SK-N-SH (cell line): Measurements from ENCODE around the gene F2RL2. TPM values are rescaled to one million over a fixed set of nuclear protein-coding genes. Genes with fewer than 3 reads are reported as not detected.

Source experiments
- CTCF ChIA-PET: fragments of 300-600, 350-600 bp; formaldehyde crosslinking; extraction: SDS; loops from one replicate; lab custom pipeline; 2021; lab: Yijun Ruan, JAX
- POLR2A ChIA-PET: fragments of 350-600 bp; sonication (Branson Sonifier 250); formaldehyde crosslinking; extraction: SDS; loops from one replicate; lab custom pipeline; 2020; ENCODE audit warnings: antibody characterized with exemption, inconsistent platforms; lab: Yijun Ruan, JAX
- DNase-seq: peaks from one replicate; pipeline ENCODE4 v3.0.0; 2012
- H2AFZ ChIP-seq: fragments of 200-600 bp; sonication (generic); 2 replicates; pipeline ENCODE4 v1.8.1; 2016; ENCODE audit warnings: antibody characterized with exemption, mild to moderate bottlenecking, low read depth
- H3F3A ChIP-seq: fragments of 200-600 bp; sonication (generic); replicated peaks from 2 replicates; pipeline ENCODE3; 2016; ENCODE audit warnings: antibody characterized with exemption, mild to moderate bottlenecking; ENCODE audit not compliant: insufficient read depth
- H3K27ac ChIP-seq, 2 experiments: fragments of 200-500 bp in 1 of 2; fragments of 200-600 bp in 1 of 2; sonication (Bioruptor generic) in 1 of 2; sonication (generic), shearing (Covaris generic) in 1 of 2; 2 replicates each; pipeline versions ENCODE4 v1.5.1 to v1.6.1; 2014 to 2016; ENCODE audit warnings: low read depth in 2 of 2, inconsistent platforms in 1 of 2, low read length in 1 of 2, mild to moderate bottlenecking in 1 of 2, mixed read lengths in 1 of 2
- H3K27me3 ChIP-seq: fragments of 200-600 bp; sonication (generic), shearing (Covaris generic); 2 replicates; pipeline ENCODE4 v1.6.1; 2016; ENCODE audit warnings: mixed run types; ENCODE audit not compliant: insufficient read depth
- H3K36me3 ChIP-seq, 2 experiments: fragments of 200-500 bp in 1 of 2; fragments of 200-600 bp in 1 of 2; sonication (Bioruptor generic) in 1 of 2; sonication (generic) in 1 of 2; replicated peaks in 1 of 2; 2 replicates each; pipeline versions ENCODE3 to v1.5.1; 2014 to 2016; ENCODE audit warnings: low read length in 1 of 2, mild to moderate bottlenecking in 1 of 2; ENCODE audit not compliant: insufficient read depth in 2 of 2, control insufficient read depth in 1 of 2
- H3K4me1 ChIP-seq, 2 experiments: fragments of 200-500 bp in 1 of 2; fragments of 200-600 bp in 1 of 2; sonication (Bioruptor generic) in 1 of 2; sonication (generic), shearing (Covaris generic) in 1 of 2; 2 replicates each; pipeline versions ENCODE4 v1.5.1 to v1.6.1; 2014 to 2016; ENCODE audit warnings: low read depth in 1 of 2, low read length in 1 of 2, mixed run types in 1 of 2; ENCODE audit not compliant: insufficient read depth in 2 of 2, control insufficient read depth in 1 of 2
- H3K4me2 ChIP-seq: fragments of 200-600 bp; sonication (generic), shearing (Covaris generic); 2 replicates; pipeline ENCODE4 v1.6.1; 2017; ENCODE audit warnings: mixed run types
- H3K4me3 ChIP-seq, 2 experiments: fragments of 200-500 bp in 1 of 2; fragments of 200-600 bp in 1 of 2; sonication (Bioruptor generic) in 1 of 2; sonication (generic), shearing (Covaris generic) in 1 of 2; 2 replicates each; pipeline versions ENCODE4 v1.5.1 to v1.8.1; 2014 to 2016; ENCODE audit warnings: low read depth in 2 of 2, inconsistent platforms in 1 of 2, low read length in 1 of 2, mild to moderate bottlenecking in 1 of 2, mixed read lengths in 1 of 2, moderate library complexity in 1 of 2
- H3K79me2 ChIP-seq: fragments of 200-600 bp; sonication (generic); 2 replicates; pipeline ENCODE4 v1.8.1; 2017; ENCODE audit warnings: mild to moderate bottlenecking; ENCODE audit not compliant: insufficient read depth
- H3K9ac ChIP-seq: fragments of 200-600 bp; sonication (generic); 2 replicates; pipeline ENCODE4 v1.6.1; 2017; ENCODE audit warnings: mixed run types
- H3K9me2 ChIP-seq: fragments of 200-600 bp; sonication (generic); 2 replicates; pipeline ENCODE4 v1.6.1; 2017; ENCODE audit warnings: mixed run types
- H3K9me3 ChIP-seq: fragments of 200-600 bp; sonication (generic); 2 replicates; pipeline ENCODE4 v1.6.1; 2017; ENCODE audit warnings: mixed run types, mild to moderate bottlenecking, moderate library complexity
- H4K20me1 ChIP-seq: fragments of 200-600 bp; sonication (generic); 2 replicates; pipeline ENCODE4 v1.6.1; 2017; ENCODE audit warnings: mild to moderate bottlenecking, mixed run types; ENCODE audit not compliant: insufficient read depth
- CTCF ChIP-seq: fragments of 200-600 bp; sonication (generic); IDR thresholded peaks from 2 replicates; pipeline ENCODE4 v1.6.1; 2017; ENCODE audit warnings: antibody characterized with exemption, mild to moderate bottlenecking, moderate library complexity
- ELF1 ChIP-seq: IDR thresholded peaks from 2 replicates; pipeline ENCODE4 v1.4.0; 2012
- EZH2phosphoT487 ChIP-seq: fragments of 200-600 bp; sonication (generic); IDR thresholded peaks from 2 replicates; pipeline ENCODE4 v1.6.1; 2017; ENCODE audit warnings: low read depth, mixed run types, mild to moderate bottlenecking, antibody characterized with exemption, moderate library complexity, borderline replicate concordance
- FOXM1 ChIP-seq: IDR thresholded peaks from 2 replicates; pipeline ENCODE4 v1.4.0; 2012; ENCODE audit warnings: low read depth, mild to moderate bottlenecking
- GATA2 ChIP-seq: sonication (generic); formaldehyde crosslinking; IDR thresholded peaks from 2 replicates; pipeline ENCODE4 v1.5.0; 2020; ENCODE audit warnings: mild to moderate bottlenecking, missing genetic modification reagents
- IRF3 ChIP-seq: fragments of 150-350 bp; IDR thresholded peaks from 2 replicates; pipeline ENCODE4 v1.6.1; 2016; ENCODE audit warnings: mild to moderate bottlenecking, low read depth, low read length
- MAX ChIP-seq: IDR thresholded peaks from 2 replicates; pipeline ENCODE4 v1.4.0; 2012; ENCODE audit warnings: low read depth
- MEF2A ChIP-seq: IDR thresholded peaks from 2 replicates; pipeline ENCODE4 v1.4.0; 2012; ENCODE audit warnings: low read depth, borderline replicate concordance
- NFIC ChIP-seq: IDR thresholded peaks from 2 replicates; pipeline ENCODE4 v1.4.0; 2012; ENCODE audit warnings: borderline replicate concordance
- NRF1 ChIP-seq: IDR thresholded peaks from 2 replicates; pipeline ENCODE4 v1.6.1; 2012; ENCODE audit warnings: low read depth, mild to moderate bottlenecking, low read length
- PBX3 ChIP-seq: IDR thresholded peaks from 2 replicates; pipeline ENCODE4; 2012
- RCOR1 ChIP-seq: fragments of 150-350 bp; IDR thresholded peaks from 2 replicates; pipeline ENCODE4 v1.6.1; 2017; ENCODE audit warnings: antibody characterized with exemption, low read length
- REST ChIP-seq: IDR thresholded peaks from 2 replicates; pipeline ENCODE4 v1.6.1; 2012; ENCODE audit warnings: mild to moderate bottlenecking, low read depth, low read length, moderate library complexity
- RFX5 ChIP-seq: IDR thresholded peaks from 2 replicates; pipeline ENCODE4 v1.6.1; 2012; ENCODE audit warnings: mild to moderate bottlenecking, improper control_type of control experiment, low read length
- SIN3A ChIP-seq: IDR thresholded peaks from 2 replicates; pipeline ENCODE4 v1.6.1; 2012; ENCODE audit warnings: low read depth, mild to moderate bottlenecking, low read length, moderate library complexity, borderline replicate concordance
- TAF1 ChIP-seq: IDR thresholded peaks from 2 replicates; pipeline ENCODE4 v1.6.1; 2012; ENCODE audit warnings: low read depth, mild to moderate bottlenecking, low read length, moderate library complexity, borderline replicate concordance
- TEAD4 ChIP-seq: IDR thresholded peaks from 2 replicates; pipeline ENCODE4 v1.4.0; 2012; ENCODE audit warnings: mild to moderate bottlenecking, borderline replicate concordance; ENCODE audit not compliant: insufficient read depth
- USF1 ChIP-seq: IDR thresholded peaks from 2 replicates; pipeline ENCODE4 v1.4.0; 2012; ENCODE audit warnings: low read depth, borderline replicate concordance
- USF2 ChIP-seq: fragments of 150-350 bp; IDR thresholded peaks from 2 replicates; pipeline ENCODE4 v1.6.1; 2017; ENCODE audit warnings: antibody characterized with exemption, low read length, low read depth, borderline replicate concordance
- YY1 ChIP-seq: IDR thresholded peaks from 2 replicates; pipeline ENCODE4 v1.4.0; 2012; ENCODE audit warnings: low read depth, mild to moderate bottlenecking
- WGBS: methylation state at CpG from one replicate; pipeline ENCODE4 v1.1.6; 2017; ENCODE audit warnings: low lambda C conversion rate; 5-methylcytosine and 5-hydroxymethylcytosine counted together
- polyA plus RNA-seq, 3 experiments: library from polyadenylated mRNA; depleted of rRNA; stranded (reverse); fragments of >200 nt; gene quantifications; 2 replicates each; pipeline ENCODE4 v1.2.3, GENCODE V29; 2012

The F2RL2 gene
- polyA plus RNA-seq, 1 of the 3 experiments (the other 2 are of a cell fraction) = 29.4 TPM

GRCh38 chr5:76670508-76670907 lies 47.3 kb upstream of the F2RL2 start:
- H3K9me3 ChIP-seq = no peaks in the 10 kb centered on the region
- ChIA-PET CTCF (interaction anchor here (1.5 kb wide), 1 partner anchor 104 kb away, joined by 4 read pairs; no protein-coding TSS in a partner anchor), POLR2A (no interaction called here)
- no peaks in the 10 kb centered on the region for H3K9me2 ChIP-seq
- no peak overlapping the region for H3K9ac ChIP-seq
- 94% methylated on average over 3 of the region's 3 CpGs for WGBS
- no peak for TF ChIP-seq USF2
- no peak for TF ChIP-seq FOXM1
- no peak for TF ChIP-seq MAX
- TF ChIP-seq EZH2phosphoT487 = no peak
- TF ChIP-seq YY1 = no peak
- no peak for TF ChIP-seq PBX3
- no peak for TF ChIP-seq REST
- TF ChIP-seq RFX5 = no peak
- no peak for TF ChIP-seq GATA2 (CRISPR knock-in tag)
- TF ChIP-seq ELF1 = no peak
- TF ChIP-seq RCOR1 = no peak
- TF ChIP-seq CTCF = no peak
- no peak for TF ChIP-seq TEAD4
- TF ChIP-seq NRF1 = no peak
- no peak for TF ChIP-seq TAF1
- TF ChIP-seq SIN3A = no peak
- TF ChIP-seq USF1 = no peak
- TF ChIP-seq NFIC = no peak
- TF ChIP-seq MEF2A = no peak
- TF ChIP-seq IRF3 = no peak
- no peaks in the 10 kb centered on the region for H3K27me3 ChIP-seq
- H4K20me1 ChIP-seq = no peaks in the 10 kb centered on the region
- H3F3A ChIP-seq = no peaks in the 10 kb centered on the region
- H3K4me2 ChIP-seq = no peak overlapping the region
- H3K79me2 ChIP-seq = no peaks in the 10 kb centered on the region
- DNase-seq = no peak
- H2AFZ ChIP-seq = no peak overlapping the region
- H3K4me3 ChIP-seq = no peak overlapping the region
- no peaks in the 10 kb centered on the region for H3K36me3 ChIP-seq
- no peaks in the 10 kb centered on the region for H3K4me1 ChIP-seq
- no peak overlapping the region for H3K27ac ChIP-seq
